ENCODE measurements around the gene STPG1. TPM values are rescaled to one million over a fixed set of nuclear protein-coding genes. Genes with fewer than 3 reads are reported as not detected.

The STPG1 gene
- total and polyA plus RNA-seq, 4 donors, result 2.1 to 5.7 (median 3.7) TPM

DNA sequence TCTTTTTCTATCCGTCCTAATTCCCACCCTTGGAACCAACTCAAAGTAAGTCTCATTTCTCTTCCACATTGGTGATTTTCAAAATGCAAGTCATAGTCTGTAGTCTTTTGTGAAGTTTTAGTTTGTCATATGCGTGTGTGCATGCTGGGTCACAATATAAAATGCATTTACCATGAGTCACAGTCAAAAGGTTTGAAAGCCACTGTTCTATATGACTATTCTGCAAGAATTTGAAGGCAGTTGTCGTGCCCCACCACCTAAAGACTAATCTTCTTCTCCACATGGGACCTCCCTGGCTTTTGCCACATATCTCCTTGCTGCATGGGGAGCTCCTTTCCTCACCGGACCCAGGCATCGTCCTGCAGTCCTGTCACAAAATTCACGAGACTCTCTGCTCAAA lies 1.6 kb downstream of the STPG1 start:
- Histone ChIP-seq H3K4me1 (ENCODE audit: control insufficient read depth in 1 of 2, insufficient read depth in 2 of 2, low read length in 2 of 2) (no peaks in the 10 kb centered on the region), H3K4me3 (ENCODE audit: low read length in 2 of 2) (no peak overlapping the region), H3K9me3 (ENCODE audit: control insufficient read depth, low read length) (no peaks in the 10 kb centered on the region), H3K27me3 (ENCODE audit: control insufficient read depth in 1 of 2, insufficient read depth in 2 of 2, low read length in 1 of 2) (no peaks in the 10 kb centered on the region), H3K27ac (ENCODE audit: low read depth in 1 of 2, low read length in 2 of 2) (no peak overlapping the region), H3K36me3 (ENCODE audit: control insufficient read depth in 1 of 2, insufficient read depth in 2 of 2, low read length in 1 of 2) (no peaks in the 10 kb centered on the region)
- no peak for DNase-seq
- no peak for ATAC-seq (ENCODE audit: low FRiP score)
- 81 to 83% methylated on average over 6 of the region's 6 CpGs for WGBS, 2 donors
- intact Hi-C loops (cut with DNase I), result loop anchor here in 1 of 2 donors (10.0 kb wide), 1 partner anchor 233 kb away; the partner anchor contains the start of gene SRRM1

DNA sequence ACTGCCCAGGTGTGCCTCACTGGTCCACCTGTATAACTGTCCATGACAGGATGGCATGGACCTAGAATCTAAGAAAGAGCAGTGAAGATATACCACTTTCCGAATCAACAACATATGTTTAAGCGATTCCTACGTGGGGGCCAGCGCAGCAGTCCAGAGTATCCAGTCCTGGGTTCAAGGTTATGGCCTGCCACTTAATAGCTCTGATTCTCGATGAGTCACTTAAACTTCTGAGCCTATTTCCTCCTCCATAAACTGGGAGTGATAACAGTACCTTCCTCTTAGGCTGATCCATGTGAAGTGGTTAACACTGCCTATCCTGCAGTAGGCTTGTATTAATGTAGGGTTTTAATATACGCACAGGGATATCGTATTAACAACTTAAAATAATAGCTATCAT lies 2.8 kb downstream of the STPG1 start:
- H3K9me3 ChIP-seq (ENCODE audit: control insufficient read depth, low read length), result no peaks in the 10 kb centered on the region
- WGBS, 2 donors, result 96 to 97% methylated on average over 7 of the region's 7 CpGs
- H3K36me3 ChIP-seq (ENCODE audit: control insufficient read depth in 1 of 2, insufficient read depth in 2 of 2, low read length in 1 of 2), result no peaks in the 10 kb centered on the region
- H3K27me3 ChIP-seq (ENCODE audit: control insufficient read depth in 1 of 2, insufficient read depth in 2 of 2, low read length in 1 of 2), result no peaks in the 10 kb centered on the region
- no peak overlapping the region for H3K27ac ChIP-seq (ENCODE audit: low read depth in 1 of 2, low read length in 2 of 2)
- no peaks in the 10 kb centered on the region for H3K4me1 ChIP-seq (ENCODE audit: control insufficient read depth in 1 of 2, insufficient read depth in 2 of 2, low read length in 2 of 2)
- no peak overlapping the region for H3K4me3 ChIP-seq (ENCODE audit: low read length in 2 of 2)
- intact Hi-C loops (cut with DNase I), result loop anchor here in 1 of 2 donors (10.0 kb wide), 1 partner anchor 234 kb away; the partner anchor contains the start of gene SRRM1
- DNase-seq (no peak), ATAC-seq (ENCODE audit: low FRiP score) (no peak)

DNA sequence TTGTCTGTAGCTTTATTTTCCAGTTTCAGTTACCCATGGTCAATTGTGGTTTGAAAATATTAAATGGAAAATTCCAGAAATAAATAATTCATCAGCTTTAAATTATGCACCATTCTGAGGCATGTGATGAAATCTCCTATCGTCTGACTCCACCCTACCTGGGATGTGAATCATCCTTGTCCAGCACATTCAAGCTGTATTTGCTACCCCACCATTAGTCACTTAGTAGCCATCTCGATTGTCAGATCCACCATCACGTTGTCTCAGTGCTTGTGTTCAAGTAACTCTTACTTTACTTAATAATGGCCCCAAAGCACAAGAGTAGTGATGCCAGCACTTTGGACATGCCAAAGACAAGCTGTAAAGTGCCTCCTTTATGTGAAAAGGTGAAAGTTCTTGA lies 4.0 kb downstream of the STPG1 start:
- no peaks in the 10 kb centered on the region for H3K9me3 ChIP-seq (ENCODE audit: control insufficient read depth, low read length)
- H3K36me3 ChIP-seq (ENCODE audit: control insufficient read depth in 1 of 2, insufficient read depth in 2 of 2, low read length in 1 of 2), result no peaks in the 10 kb centered on the region
- H3K27ac ChIP-seq (ENCODE audit: low read depth in 1 of 2, low read length in 2 of 2), result no peak overlapping the region
- no peak overlapping the region for H3K4me3 ChIP-seq (ENCODE audit: low read length in 2 of 2)
- H3K27me3 ChIP-seq (ENCODE audit: control insufficient read depth in 1 of 2, insufficient read depth in 2 of 2, low read length in 1 of 2), result no peaks in the 10 kb centered on the region
- WGBS, 2 donors, result 80 to 81% methylated on average over 3 of the region's 3 CpGs
- intact Hi-C loops (cut with DNase I), result no loop called here
- H3K4me1 ChIP-seq (ENCODE audit: control insufficient read depth in 1 of 2, insufficient read depth in 2 of 2, low read length in 2 of 2), result no peaks in the 10 kb centered on the region
- ATAC-seq (ENCODE audit: low FRiP score) (no peak), DNase-seq (no peak)

DNA sequence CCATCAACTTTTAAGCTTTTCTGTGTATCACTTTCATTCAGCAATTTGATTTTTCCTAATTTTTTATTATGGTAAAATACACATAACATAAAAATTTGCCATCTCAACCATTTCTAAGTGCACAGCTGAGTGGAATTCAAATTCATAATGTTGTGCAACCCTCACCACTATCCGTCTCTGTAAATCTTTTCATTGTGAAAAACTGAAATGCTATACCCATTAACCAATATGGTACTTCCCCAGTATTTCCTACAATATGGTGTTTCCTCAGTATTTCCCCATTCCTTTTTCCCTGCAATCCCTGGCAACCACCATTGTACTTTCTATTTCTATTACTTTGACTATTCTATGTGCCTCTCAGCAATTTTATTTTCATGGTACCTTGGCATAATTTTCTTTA lies 6.8 kb downstream of the STPG1 start:
- ATAC-seq (ENCODE audit: low FRiP score) (no peak), DNase-seq (no peak)
- Histone ChIP-seq H3K4me1 (ENCODE audit: control insufficient read depth in 1 of 2, insufficient read depth in 2 of 2, low read length in 2 of 2) (no peaks in the 10 kb centered on the region), H3K36me3 (ENCODE audit: control insufficient read depth in 1 of 2, insufficient read depth in 2 of 2, low read length in 1 of 2) (no peaks in the 10 kb centered on the region), H3K27ac (ENCODE audit: low read depth in 1 of 2, low read length in 2 of 2) (no peak overlapping the region), H3K9me3 (ENCODE audit: control insufficient read depth, low read length) (no peaks in the 10 kb centered on the region), H3K4me3 (ENCODE audit: low read length in 2 of 2) (no peak overlapping the region), H3K27me3 (ENCODE audit: control insufficient read depth in 1 of 2, insufficient read depth in 2 of 2, low read length in 1 of 2) (no peaks in the 10 kb centered on the region)
- intact Hi-C loops (cut with DNase I), result no loop called here
- 95% methylated on average over 1 of the region's 1 CpG for WGBS, 2 donors

DNA sequence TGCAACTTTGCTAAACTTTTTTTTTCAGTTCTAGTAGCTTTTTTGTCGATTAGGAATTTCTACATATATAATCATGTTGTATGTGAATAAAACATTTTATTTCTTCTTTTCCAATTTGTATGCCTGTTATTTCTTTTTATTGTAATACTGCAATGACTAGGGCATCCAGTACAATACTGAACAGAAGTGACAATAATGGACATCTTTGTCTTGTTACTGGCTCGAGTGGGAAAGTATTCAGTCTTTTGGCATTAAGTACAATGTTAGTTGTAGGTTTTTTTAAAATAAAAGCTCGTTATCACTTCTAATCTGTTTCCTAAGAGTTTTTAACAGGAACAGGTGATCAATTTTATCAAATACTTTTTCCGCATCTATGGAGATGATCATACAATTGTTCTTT lies 9.8 kb downstream of the STPG1 start:
- H3K4me1 ChIP-seq (ENCODE audit: control insufficient read depth in 1 of 2, insufficient read depth in 2 of 2, low read length in 2 of 2), result no peaks in the 10 kb centered on the region
- ATAC-seq (ENCODE audit: low FRiP score), result no peak
- H3K27ac ChIP-seq (ENCODE audit: low read depth in 1 of 2, low read length in 2 of 2), result no peak overlapping the region
- H3K4me3 ChIP-seq (ENCODE audit: low read length in 2 of 2), result no peak overlapping the region
- H3K9me3 ChIP-seq (ENCODE audit: control insufficient read depth, low read length), result no peaks in the 10 kb centered on the region
- intact Hi-C loops (cut with DNase I), result no loop called here
- DNase-seq, result no peak
- no peaks in the 10 kb centered on the region for H3K27me3 ChIP-seq (ENCODE audit: control insufficient read depth in 1 of 2, insufficient read depth in 2 of 2, low read length in 1 of 2)
- WGBS, 2 donors, result 91 to 94% methylated on average over 4 of the region's 4 CpGs
- peaks cover 0 to 3% of the 10 kb centered on the region in 2 donors for H3K36me3 ChIP-seq (ENCODE audit: control insufficient read depth in 1 of 2, insufficient read depth in 2 of 2, low read length in 1 of 2)

DNA sequence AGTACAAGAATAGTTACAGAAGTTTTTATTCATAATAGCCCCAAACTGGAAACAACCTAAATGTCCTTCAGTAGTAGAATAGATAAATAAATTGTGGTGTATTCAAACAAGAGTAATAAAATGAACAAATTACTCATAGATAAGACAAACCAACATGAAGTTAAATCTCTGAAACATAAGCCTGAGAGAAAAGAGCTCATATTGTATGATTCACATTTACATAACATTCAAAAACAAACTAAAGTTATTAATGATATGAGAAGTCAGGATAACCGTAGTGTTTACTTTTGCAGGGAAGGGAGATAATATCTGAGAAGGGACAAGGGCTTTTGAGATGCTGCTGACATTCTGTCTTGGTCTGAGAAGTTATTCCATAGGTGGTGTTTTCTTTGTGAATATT lies 13.5 kb downstream of the STPG1 start:
- Histone ChIP-seq H3K36me3 (ENCODE audit: control insufficient read depth in 1 of 2, insufficient read depth in 2 of 2, low read length in 1 of 2) (peaks cover 0 to 3% of the 10 kb centered on the region in 2 donors), H3K27me3 (ENCODE audit: control insufficient read depth in 1 of 2, insufficient read depth in 2 of 2, low read length in 1 of 2) (no peaks in the 10 kb centered on the region), H3K4me1 (ENCODE audit: control insufficient read depth in 1 of 2, insufficient read depth in 2 of 2, low read length in 2 of 2) (no peaks in the 10 kb centered on the region), H3K4me3 (ENCODE audit: low read length in 2 of 2) (no peak overlapping the region), H3K27ac (ENCODE audit: low read depth in 1 of 2, low read length in 2 of 2) (no peak overlapping the region), H3K9me3 (ENCODE audit: control insufficient read depth, low read length) (no peaks in the 10 kb centered on the region)
- no peak for ATAC-seq (ENCODE audit: low FRiP score)
- intact Hi-C loops (cut with DNase I), result no loop called here
- WGBS, 2 donors, result 57 to 61% methylated on average over 1 of the region's 1 CpG
- no peak for DNase-seq

DNA sequence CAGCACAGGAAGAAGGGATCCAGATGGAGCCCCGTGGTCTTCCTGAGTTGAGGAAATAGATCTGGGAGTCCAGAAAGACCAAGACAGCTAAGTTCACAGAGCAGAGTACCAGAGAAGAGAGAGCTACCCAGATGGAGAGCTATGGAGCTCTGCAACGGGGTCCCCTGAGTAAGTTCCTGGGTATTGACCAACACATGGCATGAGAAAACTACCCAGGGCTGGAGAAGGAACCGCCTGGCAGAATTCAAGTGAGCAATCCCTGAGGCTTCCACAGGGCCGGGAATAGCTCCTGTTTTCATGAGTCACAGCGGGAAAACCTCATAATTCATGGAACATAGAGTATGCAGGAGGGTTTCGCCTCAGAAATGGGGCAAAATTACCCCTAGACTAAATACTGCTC lies 19.7 kb downstream of the STPG1 start:
- Histone ChIP-seq H3K27ac (ENCODE audit: low read depth in 1 of 2, low read length in 2 of 2) (no peak overlapping the region), H3K27me3 (ENCODE audit: control insufficient read depth in 1 of 2, insufficient read depth in 2 of 2, low read length in 1 of 2) (no peaks in the 10 kb centered on the region), H3K9me3 (ENCODE audit: control insufficient read depth, low read length) (no peaks in the 10 kb centered on the region), H3K4me3 (ENCODE audit: low read length in 2 of 2) (no peak overlapping the region), H3K4me1 (ENCODE audit: control insufficient read depth in 1 of 2, insufficient read depth in 2 of 2, low read length in 2 of 2) (no peaks in the 10 kb centered on the region), H3K36me3 (ENCODE audit: control insufficient read depth in 1 of 2, insufficient read depth in 2 of 2, low read length in 1 of 2) (no peaks in the 10 kb centered on the region)
- intact Hi-C loops (cut with DNase I), result loop anchor here in 1 of 2 donors (10.0 kb wide), 1 partner anchor 241 kb away; no protein-coding TSS in a partner anchor
- no peak for DNase-seq
- WGBS, 2 donors, result 63 to 70% methylated on average over 6 of the region's 6 CpGs
- no peak for ATAC-seq (ENCODE audit: low FRiP score)

DNA sequence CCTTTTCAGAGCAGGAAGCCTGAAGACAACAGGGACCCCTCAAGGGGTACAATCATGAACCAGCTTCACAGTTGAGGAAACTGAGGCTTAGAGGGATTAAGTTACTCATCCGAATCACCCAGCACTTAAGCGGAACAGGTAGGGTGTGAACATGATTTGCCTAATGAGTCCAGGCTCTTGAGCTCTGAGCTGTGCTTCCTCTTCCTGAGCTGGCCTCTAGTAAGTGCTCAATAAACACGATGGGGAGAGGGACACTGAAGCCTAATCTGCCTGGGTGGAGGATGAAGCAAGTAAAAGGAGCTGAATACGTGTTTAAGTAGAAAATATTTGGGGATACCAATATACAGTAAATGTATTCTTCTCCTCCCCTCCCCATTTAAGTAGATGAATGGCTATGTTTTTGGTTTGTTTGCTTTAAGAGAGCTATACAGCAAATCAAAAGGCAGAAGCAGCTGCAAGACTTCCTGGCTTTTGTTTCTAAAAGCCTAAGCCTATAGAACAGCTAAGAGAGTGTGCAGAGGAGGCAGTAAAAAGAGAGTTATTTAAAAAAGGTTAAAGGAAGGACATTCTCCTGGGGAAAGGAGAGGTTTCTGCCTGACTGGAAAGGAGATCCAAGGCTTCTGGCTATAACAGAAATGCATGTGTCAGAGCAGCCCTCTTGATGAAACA lies 20.5 kb downstream of the STPG1 start:
- WGBS, 2 donors, result 92 to 93% methylated on average over 4 of the region's 4 CpGs
- intact Hi-C loops (cut with DNase I), result loop anchor here in 1 of 2 donors (10.0 kb wide), 1 partner anchor 242 kb away; no protein-coding TSS in a partner anchor
- no peaks in the 10 kb centered on the region for H3K4me1 ChIP-seq (ENCODE audit: control insufficient read depth in 1 of 2, insufficient read depth in 2 of 2, low read length in 2 of 2)
- H3K27ac ChIP-seq (ENCODE audit: low read depth in 1 of 2, low read length in 2 of 2), result no peak overlapping the region
- no peak overlapping the region for H3K4me3 ChIP-seq (ENCODE audit: low read length in 2 of 2)
- no peaks in the 10 kb centered on the region for H3K27me3 ChIP-seq (ENCODE audit: control insufficient read depth in 1 of 2, insufficient read depth in 2 of 2, low read length in 1 of 2)
- DNase-seq, result no peak
- H3K9me3 ChIP-seq (ENCODE audit: control insufficient read depth, low read length), result no peaks in the 10 kb centered on the region
- no peaks in the 10 kb centered on the region for H3K36me3 ChIP-seq (ENCODE audit: control insufficient read depth in 1 of 2, insufficient read depth in 2 of 2, low read length in 1 of 2)
- ATAC-seq (ENCODE audit: low FRiP score), result no peak

DNA sequence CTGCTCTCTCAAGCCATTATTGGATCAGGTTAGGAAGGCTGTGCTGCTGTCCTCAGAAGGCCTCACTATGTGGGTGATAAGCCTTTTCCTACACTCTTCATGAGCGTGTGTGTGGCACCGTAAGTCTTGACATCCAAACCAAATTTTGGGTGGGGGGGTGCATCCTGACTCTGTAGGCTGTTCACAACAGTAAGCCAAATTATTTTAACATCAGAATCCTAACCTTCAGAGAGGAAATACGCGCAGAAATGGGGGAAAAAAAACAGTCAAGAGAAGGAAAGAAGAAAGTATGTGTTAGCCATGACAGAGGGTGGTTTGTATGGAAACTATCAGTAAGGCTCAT lies 21.0 kb downstream of the STPG1 start:
- Histone ChIP-seq H3K4me1 (ENCODE audit: control insufficient read depth in 1 of 2, insufficient read depth in 2 of 2, low read length in 2 of 2) (no peaks in the 10 kb centered on the region), H3K36me3 (ENCODE audit: control insufficient read depth in 1 of 2, insufficient read depth in 2 of 2, low read length in 1 of 2) (no peaks in the 10 kb centered on the region), H3K4me3 (ENCODE audit: low read length in 2 of 2) (no peak overlapping the region), H3K27me3 (ENCODE audit: control insufficient read depth in 1 of 2, insufficient read depth in 2 of 2, low read length in 1 of 2) (no peaks in the 10 kb centered on the region), H3K27ac (ENCODE audit: low read depth in 1 of 2, low read length in 2 of 2) (no peak overlapping the region), H3K9me3 (ENCODE audit: control insufficient read depth, low read length) (no peaks in the 10 kb centered on the region)
- ATAC-seq (ENCODE audit: low FRiP score), result no peak
- no peak for DNase-seq
- WGBS, 2 donors, result 92 to 93% methylated on average over 4 of the region's 4 CpGs
- intact Hi-C loops (cut with DNase I), result loop anchor here in 1 of 2 donors (10.0 kb wide), 1 partner anchor 242 kb away; no protein-coding TSS in a partner anchor

All from aorta (tissue), 5 donors.